Cardiac ventricle fibroblast (primary cell): Measurements from ENCODE around the gene RPL21. TPM values are rescaled to one million over a fixed set of nuclear protein-coding genes. Genes with fewer than 3 reads are reported as not detected.

ENCODE experiments used
- total RNA-seq: library from RNA; depleted of rRNA; stranded (reverse); fragments of >200 nt; gene quantifications from 2 replicates; pipeline ENCODE4 v1.2.3, GENCODE V29; 2015

The RPL21 gene
- total RNA-seq: 707 and 775 TPM in 2 replicates

GRCh38 chr13:27251166-27252091 is at the start of gene RPL21:
TSS of gene RPL21 (plus strand) at chr13:27251558. CDS start at chr13:27253777, 2,219 bp downstream.

GRCh38 chr13:27270594-27271520 is 19.5 kb downstream of the RPL21 start, which contains the start of gene RASL11A:
TSS of gene RASL11A (plus strand) at chr13:27270830. CDS start at chr13:27270945, 115 bp downstream.

Other genes starting within 250 kb of the RPL21 start
- 5.9 and 12.8 TPM in 2 replicates for gene USP12, start 79.7 kb upstream of the RPL21 start, total RNA-seq
- gene RASL11A, start 19.3 kb downstream of the RPL21 start, total RNA-seq: 5.8 and 16.1 TPM in 2 replicates
- 56.1 and 62.3 TPM in 2 replicates for gene GTF3A, start 173.1 kb downstream of the RPL21 start, total RNA-seq
- 35.0 and 41.8 TPM in 2 replicates for gene MTIF3, start 199.0 kb downstream of the RPL21 start, total RNA-seq